WI38 (cell line): ENCODE results near the gene THAP2.
A peak's percentile ranks its signal among the peaks of the same experiment; 100 is the strongest.

Experiments
- H3K4me3 ChIP-seq: 2 replicates; pipeline ENCODE4 v1.5.1; 2011; ENCODE audit warnings: low read depth, mild to moderate bottlenecking, control low read depth, low read length
- CTCF ChIP-seq: IDR thresholded peaks from 2 replicates; pipeline ENCODE4 v1.5.1; 2012; ENCODE audit warnings: low read depth, mild to moderate bottlenecking, control low read depth, low read length

THAP2 gene

GRCh38 chr12:71671816-71672215, 7.7 kb downstream of the THAP2 start:
- no peak for TF ChIP-seq CTCF
- no peak overlapping the region for H3K4me3 ChIP-seq

GRCh38 chr12:71682466-71682865, 18.4 kb downstream of the THAP2 start:
- no peak overlapping the region for H3K4me3 ChIP-seq
- no peak for TF ChIP-seq CTCF

- no peak for TF ChIP-seq CTCF
- no peak overlapping the region for H3K4me3 ChIP-seq
These were observed 19.5 kb downstream of the THAP2 start for GRCh38 chr12:71683633-71684032.

GRCh38 chr12:71684081-71684480, 20.0 kb downstream of the THAP2 start:
- no peak for TF ChIP-seq CTCF

GRCh38 chr12:71685312-71685906, 21.3 kb downstream of the THAP2 start:
- no peak for TF ChIP-seq CTCF
- H3K4me3 ChIP-seq, result peak overlapping the region; percentile 75

More at GRCh38 chr12:71684081-71684480, 20.0 kb downstream of the THAP2 start:
- no peak overlapping the region for H3K4me3 ChIP-seq

GRCh38 chr12:71685914-71686657, 22.0 kb downstream of the THAP2 start, which contains the start of gene TMEM19:
TSS of gene TMEM19 (plus strand) at chr12:71686082. CDS start at chr12:71686681, 599 bp downstream.
- peak within 1 kb of the TSS; percentile 75 for H3K4me3 ChIP-seq
- no peak for TF ChIP-seq CTCF

- peak overlapping the region; percentile 75 for H3K4me3 ChIP-seq
- TF ChIP-seq CTCF, result no peak
These were observed 22.5 kb downstream of the THAP2 start for GRCh38 chr12:71686658-71687025.

GRCh38 chr12:71687172-71687571, 23.1 kb downstream of the THAP2 start:
- peak overlapping the region; percentile 75 for H3K4me3 ChIP-seq
